Loucy (cell line): ENCODE measurements around the gene FOXD1.

ENCODE experiments used
- H2AFZ ChIP-seq: fragments of 200-600 bp; sonication (generic); 2 replicates; pipeline ENCODE4 v1.6.0; 2016; ENCODE audit warnings: antibody characterized with exemption, mild to moderate bottlenecking, low read length, moderate library complexity
- H3F3A ChIP-seq: fragments of 200-600 bp; 2 replicates; pipeline ENCODE4 v1.6.0; 2016; ENCODE audit warnings: antibody characterized with exemption, low read depth, mild to moderate bottlenecking
- H3K27me3 ChIP-seq: fragments of 200-600 bp; sonication (generic); 2 replicates; pipeline ENCODE4 v1.6.1; 2014; ENCODE audit warnings: low read length, mild to moderate bottlenecking; ENCODE audit not compliant: insufficient read depth, poor library complexity, severe bottlenecking
- H3K36me3 ChIP-seq: fragments of 200-600 bp; sonication (generic); 2 replicates; pipeline ENCODE4 v1.6.1; 2016; ENCODE audit warnings: low read length; ENCODE audit not compliant: insufficient read depth
- H3K4me1 ChIP-seq: fragments of 200-600 bp; sonication (generic); 2 replicates; pipeline ENCODE4 v1.5.1; 2014; ENCODE audit warnings: low read length, mild to moderate bottlenecking; ENCODE audit not compliant: insufficient read depth, poor library complexity, severe bottlenecking
- H3K4me2 ChIP-seq: fragments of 200-600 bp; sonication (generic); 2 replicates; pipeline ENCODE4 v1.6.0; 2014; ENCODE audit warnings: antibody characterized with exemption, low read length, low read depth, mild to moderate bottlenecking; ENCODE audit not compliant: poor library complexity, severe bottlenecking
- H3K4me3 ChIP-seq: fragments of 200-600 bp; sonication (generic); 2 replicates; pipeline ENCODE4 v1.5.1; 2014; ENCODE audit warnings: low read length, mild to moderate bottlenecking, mixed read lengths; ENCODE audit not compliant: poor library complexity, severe bottlenecking
- H3K79me2 ChIP-seq: fragments of 200-600 bp; sonication (generic); 2 replicates; pipeline ENCODE4 v1.6.1; 2014; ENCODE audit warnings: low read length; ENCODE audit not compliant: insufficient read depth
- H3K9ac ChIP-seq: fragments of 200-600 bp; sonication (generic); 2 replicates; pipeline ENCODE4 v1.6.0; 2014; ENCODE audit warnings: mild to moderate bottlenecking, low read depth, low read length, moderate library complexity; ENCODE audit not compliant: poor library complexity, severe bottlenecking
- H3K9me2 ChIP-seq: fragments of 200-600 bp; sonication (generic); replicated peaks from 2 replicates; pipeline ENCODE4 v1.6.1; 2016; ENCODE audit warnings: low read depth, low read length, mixed read lengths
- H3K9me3 ChIP-seq: fragments of 200-600 bp; sonication (generic); 2 replicates; pipeline ENCODE4 v1.6.1; 2014; ENCODE audit warnings: mild to moderate bottlenecking, antibody characterized with exemption, low read length, low read depth; ENCODE audit not compliant: insufficient read depth
- H4K20me1 ChIP-seq: fragments of 200-600 bp; sonication (generic); 2 replicates; pipeline ENCODE4 v1.6.0; 2014; ENCODE audit warnings: antibody characterized with exemption, low read length, mild to moderate bottlenecking; ENCODE audit not compliant: insufficient read depth, poor library complexity, severe bottlenecking
- EZH2phosphoT487 ChIP-seq: fragments of 200-600 bp; IDR thresholded peaks from 2 replicates; pipeline ENCODE4 v1.6.1; 2018; ENCODE audit warnings: antibody characterized with exemption, mild to moderate bottlenecking, moderate library complexity, borderline replicate concordance
- TF ChIP-seq, protein P1 (sequence below): fragments of 200-600 bp; sonication (generic); conservative IDR thresholded peaks from 2 replicates; pipeline ENCODE4 v1.5.1; 2014; ENCODE audit warnings: mild to moderate bottlenecking, antibody characterized with exemption, low read length

Gene FOXD1

DNA sequence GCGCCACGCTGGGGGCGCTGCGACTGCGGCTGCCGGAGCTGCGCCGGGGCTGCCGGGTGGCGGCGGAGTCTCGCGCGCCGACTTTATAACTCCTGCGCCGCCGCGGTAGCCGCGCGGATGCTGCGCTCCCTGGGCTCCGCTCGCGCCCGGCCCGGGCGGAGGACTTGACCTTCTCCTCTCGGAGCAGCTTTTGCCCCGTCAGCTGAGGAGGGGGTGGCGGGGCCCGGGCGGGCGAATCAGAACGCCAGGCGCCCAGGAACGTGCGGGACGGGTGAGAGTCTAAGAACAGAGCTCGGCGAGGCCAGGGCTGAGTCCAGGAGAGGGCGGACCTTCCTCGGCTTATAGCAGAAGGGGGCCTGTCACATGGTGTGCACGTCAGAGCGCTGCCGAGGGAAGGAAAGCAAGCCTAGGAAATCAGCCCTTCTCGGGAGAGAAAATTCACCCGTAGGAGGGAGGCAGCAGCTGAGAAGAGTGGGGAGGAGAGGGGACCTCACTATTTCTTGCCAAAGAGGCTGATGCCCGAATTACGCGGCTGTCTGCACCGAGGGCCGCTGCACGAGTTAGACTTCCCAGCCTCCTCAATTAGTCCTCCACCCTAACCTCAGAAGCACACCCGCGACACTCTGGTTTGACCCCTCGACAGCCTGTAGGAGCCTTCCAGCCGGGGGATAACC is at the start of gene FOXD1:
FOXD1 (minus strand) TSS at position 315 of the 674 bp plus-strand sequence. CDS start 415 bp downstream, outside the sequence.
- H3K27me3 ChIP-seq = no peaks in the 10 kb centered on the region
- H3K9me3 ChIP-seq = no peaks in the 10 kb centered on the region
- no peaks in the 10 kb centered on the region for H3K36me3 ChIP-seq
- H3K4me3 ChIP-seq = no peak within 1 kb of the TSS
- no peaks in the 10 kb centered on the region for H3K9me2 ChIP-seq
- TF ChIP-seq, protein P1, sequence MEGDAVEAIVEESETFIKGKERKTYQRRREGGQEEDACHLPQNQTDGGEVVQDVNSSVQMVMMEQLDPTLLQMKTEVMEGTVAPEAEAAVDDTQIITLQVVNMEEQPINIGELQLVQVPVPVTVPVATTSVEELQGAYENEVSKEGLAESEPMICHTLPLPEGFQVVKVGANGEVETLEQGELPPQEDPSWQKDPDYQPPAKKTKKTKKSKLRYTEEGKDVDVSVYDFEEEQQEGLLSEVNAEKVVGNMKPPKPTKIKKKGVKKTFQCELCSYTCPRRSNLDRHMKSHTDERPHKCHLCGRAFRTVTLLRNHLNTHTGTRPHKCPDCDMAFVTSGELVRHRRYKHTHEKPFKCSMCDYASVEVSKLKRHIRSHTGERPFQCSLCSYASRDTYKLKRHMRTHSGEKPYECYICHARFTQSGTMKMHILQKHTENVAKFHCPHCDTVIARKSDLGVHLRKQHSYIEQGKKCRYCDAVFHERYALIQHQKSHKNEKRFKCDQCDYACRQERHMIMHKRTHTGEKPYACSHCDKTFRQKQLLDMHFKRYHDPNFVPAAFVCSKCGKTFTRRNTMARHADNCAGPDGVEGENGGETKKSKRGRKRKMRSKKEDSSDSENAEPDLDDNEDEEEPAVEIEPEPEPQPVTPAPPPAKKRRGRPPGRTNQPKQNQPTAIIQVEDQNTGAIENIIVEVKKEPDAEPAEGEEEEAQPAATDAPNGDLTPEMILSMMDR = no peak
- no peak for TF ChIP-seq EZH2phosphoT487
- H3K4me1 ChIP-seq = no peaks in the 10 kb centered on the region
- no peaks in the 10 kb centered on the region for H3F3A ChIP-seq
- H3K4me2 ChIP-seq = no peak within 1 kb of the TSS
- no peaks in the 10 kb centered on the region for H4K20me1 ChIP-seq
- no peak within 1 kb of the TSS for H3K9ac ChIP-seq
- H2AFZ ChIP-seq = no peak within 1 kb of the TSS
- no peaks in the 10 kb centered on the region for H3K79me2 ChIP-seq

DNA sequence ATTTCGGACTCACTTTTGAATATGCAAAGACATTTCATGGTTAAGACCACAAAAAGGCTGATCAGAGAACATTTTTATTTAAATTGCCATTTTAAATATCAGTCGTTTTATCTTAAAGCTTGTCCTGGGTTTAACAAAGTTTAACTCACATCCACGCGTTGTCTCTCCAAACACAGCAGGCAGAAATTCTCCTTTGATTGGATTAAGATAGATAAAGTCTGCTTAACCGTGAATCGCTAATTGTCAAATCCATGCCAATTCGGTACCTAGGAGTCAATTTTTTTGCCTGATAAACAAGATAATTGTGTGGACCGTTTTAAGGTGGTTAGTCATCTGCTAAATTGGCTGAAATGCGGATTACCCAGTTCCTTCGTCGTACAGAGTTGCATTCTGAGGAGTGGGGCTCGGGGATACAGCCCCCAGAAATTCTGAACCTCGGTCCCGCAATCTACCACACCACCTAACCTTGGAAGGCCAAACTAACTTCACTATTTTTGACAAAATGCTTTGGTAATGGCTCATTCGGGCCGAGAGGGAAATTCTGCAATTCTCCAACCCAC is 49.0 kb upstream of the FOXD1 start:
- Histone ChIP-seq H3K79me2 (peaks cover 52% of the 10 kb centered on the region), H3K4me1 (peaks cover 30% of the 10 kb centered on the region), H3K4me2 (peak overlapping the region; percentile 84), H3K27me3 (peaks cover 11% of the 10 kb centered on the region), H3K9me2 (no peaks in the 10 kb centered on the region), H4K20me1 (peaks cover 41% of the 10 kb centered on the region), H3K36me3 (peaks cover 10% of the 10 kb centered on the region), H3K9me3 (no peaks in the 10 kb centered on the region), H3K9ac (peak overlapping the region; percentile 92), H3F3A (no peaks in the 10 kb centered on the region), H3K4me3 (peak overlapping the region; percentile 83), H2AFZ (peak overlapping the region; percentile 62)
- TF ChIP-seq EZH2phosphoT487 = no peak
- TF ChIP-seq, protein P1 = no peak

DNA sequence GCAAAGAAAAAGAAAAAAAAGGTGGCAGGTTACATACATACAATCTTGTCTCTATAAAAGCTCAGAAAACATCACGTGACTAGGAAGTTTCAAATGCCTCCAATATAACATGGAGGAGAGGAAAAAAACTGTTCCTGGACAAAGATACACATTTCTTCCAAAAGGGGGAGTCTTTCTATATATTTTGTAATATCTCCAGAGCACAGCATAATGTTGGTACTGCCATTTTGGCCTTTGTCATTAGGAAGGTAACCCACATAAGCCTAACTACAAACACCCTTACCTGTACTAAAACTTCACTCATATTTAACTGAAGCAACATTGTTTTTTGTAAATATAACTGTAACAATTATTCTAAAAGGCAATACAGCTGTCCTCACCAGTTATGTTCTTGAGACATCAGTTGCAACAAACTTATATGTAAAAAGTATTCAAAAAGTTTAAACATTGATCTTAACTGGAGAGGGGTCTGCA is 48.4 kb upstream of the FOXD1 start:
- Histone ChIP-seq H3K4me1 (peaks cover 26% of the 10 kb centered on the region), H3K79me2 (peaks cover 46% of the 10 kb centered on the region), H3K9me2 (no peaks in the 10 kb centered on the region), H3K27me3 (peaks cover 16% of the 10 kb centered on the region), H3F3A (no peaks in the 10 kb centered on the region), H3K9me3 (no peaks in the 10 kb centered on the region), H3K9ac (peak overlapping the region; percentile 92), H3K4me3 (peak overlapping the region; percentile 83), H4K20me1 (peaks cover 36% of the 10 kb centered on the region), H3K36me3 (peaks cover 4% of the 10 kb centered on the region; the same call in 1 of the 2 replicates), H3K4me2 (peak overlapping the region; percentile 84), H2AFZ (peak overlapping the region; percentile 62; the same call in 1 of the 2 replicates)
- TF ChIP-seq EZH2phosphoT487 = no peak
- TF ChIP-seq, protein P1 = peak; percentile 60
